OCI-LY3 (cell line): ENCODE results near the gene USP10.

Experiments
- H2AFZ ChIP-seq: fragments of 200-600, 300-600 bp; shearing (Covaris generic); 2 replicates; pipeline ENCODE4 v1.6.0; 2014; ENCODE audit warnings: antibody characterized with exemption, low read depth, low read length
- H3K27ac ChIP-seq: fragments of 200-600, 300-600 bp; sonication (generic); 2 replicates; pipeline ENCODE4 v1.5.1; 2014; ENCODE audit warnings: mild to moderate bottlenecking, low read length, moderate library complexity, mixed read lengths
- H3K27me3 ChIP-seq: fragments of 200-600, 300-600 bp; sonication (generic); 2 replicates; pipeline ENCODE4 v1.6.1; 2014; ENCODE audit warnings: low read depth, low read length, mixed read lengths
- H3K36me3 ChIP-seq: fragments of 200-600, 300-600 bp; sonication (generic); replicated peaks from 2 replicates; pipeline ENCODE3; 2014; ENCODE audit warnings: low read depth, low read length, mixed read lengths
- H3K4me1 ChIP-seq: fragments of 300-600, 200-600 bp; sonication (generic); 2 replicates; pipeline ENCODE4 v1.6.1; 2014; ENCODE audit warnings: low read length, mixed read lengths
- H3K4me2 ChIP-seq: fragments of 200-600, 300-600 bp; sonication (generic); 2 replicates; pipeline ENCODE4 v1.6.1; 2014; ENCODE audit warnings: low read length, mixed read lengths
- H3K4me3 ChIP-seq: fragments of 300-600, 200-600 bp; sonication (generic); 2 replicates; pipeline ENCODE4 v1.5.1; 2014; ENCODE audit warnings: antibody characterized with exemption, mild to moderate bottlenecking, low read length, moderate library complexity
- H3K79me2 ChIP-seq: fragments of 300-600, 200-600 bp; shearing (Covaris generic); 2 replicates; pipeline ENCODE4 v1.6.1; 2014; ENCODE audit warnings: mild to moderate bottlenecking, low read length, mixed read lengths
- H3K9ac ChIP-seq: fragments of 300-600, 200-600 bp; shearing (Covaris generic); 2 replicates; pipeline ENCODE4 v1.6.0; 2014; ENCODE audit warnings: mild to moderate bottlenecking, low read length, moderate library complexity
- H3K9me3 ChIP-seq: fragments of 200-600, 300-600 bp; shearing (Covaris generic); 2 replicates; pipeline ENCODE4 v1.6.1; 2014; ENCODE audit warnings: low read length, mixed read lengths; ENCODE audit not compliant: insufficient read depth
- H4K20me1 ChIP-seq: fragments of 200-600, 300-600 bp; sonication (generic); 2 replicates; pipeline ENCODE4 v1.6.1; 2016; ENCODE audit warnings: low read length, mixed read lengths; ENCODE audit not compliant: insufficient read depth
- CTCF ChIP-seq: fragments of 200-600, 300-600 bp; sonication (generic); IDR thresholded peaks from 2 replicates; pipeline ENCODE4 v1.5.1; 2014; ENCODE audit warnings: antibody characterized with exemption, low read length, low read depth
- EZH2phosphoT487 ChIP-seq: fragments of 200-600 bp; shearing (Covaris generic); IDR thresholded peaks from 2 replicates; pipeline ENCODE4 v1.6.1; 2018; ENCODE audit warnings: antibody characterized with exemption, mixed run types, low read depth

Gene USP10

GRCh38 chr16:84813141-84813934 lies 113.5 kb downstream of the USP10 start:
- H3K4me3 ChIP-seq, result no peak overlapping the region
- H3K4me1 ChIP-seq, result no peaks in the 10 kb centered on the region
- TF ChIP-seq CTCF (no peak), EZH2phosphoT487 (no peak)
- no peaks in the 10 kb centered on the region for H3K9me3 ChIP-seq
- H4K20me1 ChIP-seq, result no peaks in the 10 kb centered on the region
- no peak overlapping the region for H3K27ac ChIP-seq
- H3K36me3 ChIP-seq, result no peaks in the 10 kb centered on the region
- H3K27me3 ChIP-seq, result peaks cover 40% of the 10 kb centered on the region
- no peak overlapping the region for H3K9ac ChIP-seq
- no peaks in the 10 kb centered on the region for H3K79me2 ChIP-seq
- no peak overlapping the region for H2AFZ ChIP-seq
- H3K4me2 ChIP-seq, result no peak overlapping the region

GRCh38 chr16:84815462-84815861 lies 115.7 kb downstream of the USP10 start:
- no peak overlapping the region for H3K27ac ChIP-seq
- peaks cover 34% of the 10 kb centered on the region for H3K27me3 ChIP-seq
- H3K9me3 ChIP-seq, result no peaks in the 10 kb centered on the region
- no peak overlapping the region for H2AFZ ChIP-seq
- H3K4me2 ChIP-seq, result no peak overlapping the region
- H3K4me3 ChIP-seq, result no peak overlapping the region
- no peaks in the 10 kb centered on the region for H3K36me3 ChIP-seq
- no peaks in the 10 kb centered on the region for H3K4me1 ChIP-seq
- TF ChIP-seq EZH2phosphoT487, result no peak
- TF ChIP-seq CTCF, result no peak
- no peak overlapping the region for H3K9ac ChIP-seq
- no peaks in the 10 kb centered on the region for H4K20me1 ChIP-seq
- H3K79me2 ChIP-seq, result no peaks in the 10 kb centered on the region

- H3K27ac ChIP-seq, result no peak overlapping the region
- H3K9ac ChIP-seq, result no peak overlapping the region
- H3K9me3 ChIP-seq, result no peaks in the 10 kb centered on the region
- H3K4me2 ChIP-seq, result no peak overlapping the region
- no peaks in the 10 kb centered on the region for H4K20me1 ChIP-seq
- H3K4me1 ChIP-seq, result no peaks in the 10 kb centered on the region
- no peak overlapping the region for H2AFZ ChIP-seq
- H3K27me3 ChIP-seq, result peaks cover 32% of the 10 kb centered on the region
- no peaks in the 10 kb centered on the region for H3K79me2 ChIP-seq
- H3K4me3 ChIP-seq, result no peak overlapping the region
- no peaks in the 10 kb centered on the region for H3K36me3 ChIP-seq
- no peak for TF ChIP-seq CTCF
- TF ChIP-seq EZH2phosphoT487, result no peak
Observed at GRCh38 chr16:84816023-84816422, 116.2 kb downstream of the USP10 start.

- Histone ChIP-seq H3K4me1 (no peaks in the 10 kb centered on the region), H4K20me1 (no peaks in the 10 kb centered on the region), H3K9ac (no peak overlapping the region), H3K79me2 (no peaks in the 10 kb centered on the region), H3K4me2 (no peak overlapping the region), H3K4me3 (no peak overlapping the region), H2AFZ (no peak overlapping the region), H3K36me3 (no peaks in the 10 kb centered on the region), H3K9me3 (no peaks in the 10 kb centered on the region), H3K27me3 (peaks cover 27% of the 10 kb centered on the region), H3K27ac (no peak overlapping the region)
- TF ChIP-seq EZH2phosphoT487 (no peak), CTCF (no peak)
Observed at GRCh38 chr16:84816485-84816884, 116.7 kb downstream of the USP10 start.
